HepG2 (cell line): ENCODE data around the gene TRIM2. TPM values are rescaled to one million over a fixed set of nuclear protein-coding genes. Genes with fewer than 3 reads are reported as not detected.

Source experiments
- ATAC-seq: fragments of 200-7000 bp; cut with Tn5 transposase; 3 replicates; pipeline ENCODE4 v1.9.1; 2020; ENCODE audit warnings: mild to moderate bottlenecking, moderate library complexity
- BruUV-seq: library from RNA; stranded (reverse); fragments of 400-500 nt; replicated peaks from 2 replicates; lab custom pipeline; 2021; lab: Mats Ljungman, UMichigan
- CTCF ChIA-PET: fragments of 300-600 bp; formaldehyde crosslinking; extraction: SDS; loops from one replicate; lab custom pipeline; 2021; ENCODE audit warnings: low total read pairs, inconsistent platforms, low intra/inter-chr PET ratio; lab: Yijun Ruan, JAX
- POLR2A ChIA-PET: fragments of 350-600 bp; sonication (Branson Sonifier 250); formaldehyde crosslinking; loops from one replicate; lab custom pipeline; 2020; ENCODE audit warnings: antibody characterized with exemption, inconsistent platforms; lab: Yijun Ruan, JAX
- DNase-seq: peaks from one replicate; pipeline ENCODE4 v3.0.0-alpha.2; 2015; ENCODE audit warnings: low spot score
- FAIRE-seq: peaks from 3 replicates; lab custom pipeline; 2011; peaks lifted over from hg19 to GRCh38; lab: Jason Lieb, UNC
- H2AFZ ChIP-seq: one replicate; pipeline ENCODE4 v1.6.1; 2011; ENCODE audit warnings: low read length, inconsistent platforms
- H3K27ac ChIP-seq: fragments of 300-600 bp; 3 replicates; pipeline ENCODE4 v1.8.0; 2011; ENCODE audit warnings: mixed run types, mild to moderate bottlenecking, mixed read lengths, low read length, inconsistent platforms; ENCODE audit not compliant: insufficient read depth; ENCODE audit errors: extremely low read length
- H3K27me3 ChIP-seq, 2 experiments: fragments of 200-600 bp in 1 of 2; 2 replicates in 1 of 2; 3 replicates in 1 of 2; pipeline versions ENCODE4 v1.6.0 to v1.8.0; 2011; ENCODE audit warnings: low read length in 2 of 2, mild to moderate bottlenecking in 2 of 2, moderate library complexity in 2 of 2, inconsistent platforms in 1 of 2; ENCODE audit not compliant: insufficient read depth in 2 of 2, control insufficient read depth in 1 of 2
- H3K36me3 ChIP-seq, 2 experiments: fragments of 200-600 bp in 1 of 2; replicated peaks in 1 of 2; 2 replicates in 1 of 2; 3 replicates in 1 of 2; pipeline versions ENCODE4 v1.5.1 to v1.8.0; 2011; ENCODE audit warnings: low read length in 2 of 2, inconsistent platforms in 1 of 2; ENCODE audit not compliant: insufficient read depth in 2 of 2, control insufficient read depth in 1 of 2
- H3K4me1 ChIP-seq: 2 replicates; pipeline ENCODE4 v1.5.1; 2012; ENCODE audit warnings: low read length, inconsistent platforms; ENCODE audit not compliant: insufficient read depth
- H3K4me2 ChIP-seq: 2 replicates; pipeline ENCODE4 v1.6.0; 2011; ENCODE audit warnings: low read depth, low read length, inconsistent platforms
- H3K4me3 ChIP-seq, 3 experiments: fragments of 200-600 bp in 1 of 3; sonication (generic), shearing (Covaris generic) in 1 of 3; replicated peaks in 1 of 3; 2 replicates each; pipeline ENCODE4 v1.5.1; 2011 to 2016; ENCODE audit warnings: low read length in 3 of 3, inconsistent platforms in 2 of 3, low read depth in 2 of 3, mild to moderate bottlenecking in 2 of 3, control low read depth in 1 of 3, mixed read lengths in 1 of 3; ENCODE audit not compliant: insufficient read depth in 1 of 3
- H3K79me2 ChIP-seq: one replicate; pipeline ENCODE4 v1.6.1; 2011; ENCODE audit warnings: low read length, inconsistent platforms; ENCODE audit not compliant: insufficient read depth
- H3K9ac ChIP-seq: 2 replicates; pipeline ENCODE4 v1.6.0; 2011; ENCODE audit warnings: mild to moderate bottlenecking, low read depth, low read length, inconsistent platforms; ENCODE audit not compliant: insufficient read depth
- H3K9me3 ChIP-seq: 2 replicates; pipeline ENCODE4 v1.5.1; 2012; ENCODE audit warnings: mild to moderate bottlenecking, low read length
- H4K20me1 ChIP-seq: 2 replicates; pipeline ENCODE4 v1.6.0; 2011; ENCODE audit warnings: inconsistent platforms, mild to moderate bottlenecking, low read length, moderate library complexity; ENCODE audit not compliant: insufficient read depth
- AGO2 ChIP-seq: fragments of 200-400 bp; formaldehyde crosslinking; optimal IDR thresholded peaks from 2 replicates; pipeline ENCODE3; 2017; ENCODE audit warnings: mild to moderate bottlenecking, low read depth, low read length, moderate library complexity
- CREB1 ChIP-seq, 2 experiments: fragments of 450-650 bp in 1 of 2; IDR thresholded peaks; 2 replicates each; pipeline ENCODE4 v1.6.1; 2016 to 2017; ENCODE audit warnings: control low read depth in 1 of 2, mild to moderate bottlenecking in 1 of 2, missing compliant biosample characterization in 1 of 2, missing genetic modification characterization in 1 of 2
- E2F5 ChIP-seq: sonication (generic); formaldehyde crosslinking; conservative IDR thresholded peaks from 2 replicates; pipeline ENCODE4 v1.4.0; 2020; ENCODE audit warnings: missing genetic modification reagents
- LBX2 ChIP-seq: sonication (generic); formaldehyde crosslinking; IDR thresholded peaks from 2 replicates; pipeline ENCODE4 v1.5.0; 2020; ENCODE audit warnings: missing genetic modification reagents, mild to moderate bottlenecking, borderline replicate concordance
- ZBTB10 ChIP-seq: sonication (generic); formaldehyde crosslinking; IDR thresholded peaks from 2 replicates; pipeline ENCODE4 v1.4.0; 2020; ENCODE audit warnings: missing genetic modification reagents, borderline replicate concordance
- WGBS: methylation state at CpG from one replicate; pipeline ENCODE4 v1.1.6; 2017; ENCODE audit warnings: low lambda C conversion rate; 5-methylcytosine and 5-hydroxymethylcytosine counted together
- in situ Hi-C: cut with HindIII; loops from 2 replicates; pipeline ENCODE4 v1.10.0; 2017; ENCODE audit warnings: low pct_unique_long_range_greater_than_20kb; ENCODE audit not compliant: extremely low pct_ligation_motif_present
- intact Hi-C: fragments of 100-400 bp; cut with micrococcal nuclease; formaldehyde crosslinking; loops from one replicate; pipeline ENCODE4 v1.10.0; 2022; ENCODE audit not compliant: unreplicated experiment
- polyA plus RNA-seq, 8 experiments: library from polyadenylated mRNA; depleted of rRNA in 3 of 8; stranded (reverse) in 7 of 8; unstranded in 1 of 8; fragments of >200 nt; fragmentation: Illumina TruSeq in 4 of 8; extraction: Trizol in 4 of 8; gene quantifications; 2 replicates each; pipeline versions ENCODE4 v1.2.1 to v1.2.3, GENCODE V29; 2011 to 2016; ENCODE audit warnings: low read depth in 4 of 8, missing spikeins in 1 of 8, mixed read lengths in 1 of 8; ENCODE audit not compliant: insufficient read depth in 1 of 8
- total RNA-seq, 5 experiments: library from RNA; depleted of rRNA; stranded (reverse); fragments of >200 nt; fragmentation: Illumina TruSeq; extraction: Trizol; gene quantifications; 2 replicates each; pipeline ENCODE4 v1.2.3, GENCODE V29; 2016; ENCODE audit warnings: low read depth in 1 of 5

The TRIM2 gene
- total and polyA plus RNA-seq, 2 of the 13 experiments (the other 11 are each of a cell fraction or from before 2014, with no cell fraction given), result 2.1 to 4.2 TPM

GRCh38 chr4:153260132-153260531 is 55.9 kb downstream of the TRIM2 start (continued):
- no peak for TF ChIP-seq LBX2

GRCh38 chr4:153260553-153261300 is 56.5 kb downstream of the TRIM2 start:
- H3K27ac ChIP-seq, result no peak overlapping the region
- H3K79me2 ChIP-seq, result no peaks in the 10 kb centered on the region
- no peak for ATAC-seq
- H3K36me3 ChIP-seq, result no peaks in the 10 kb centered on the region
- CTCF ChIA-PET, result no interaction called here
- H3K9me3 ChIP-seq, result peaks cover 10% of the 10 kb centered on the region
- no peaks in the 10 kb centered on the region for H4K20me1 ChIP-seq
- no peak for FAIRE-seq
- no TSS peak for BruUV-seq
- DNase-seq, result no peak
- H2AFZ ChIP-seq, result no peak overlapping the region
- in situ Hi-C loops, result no loop called here
- no peak overlapping the region for H3K4me3 ChIP-seq
- H3K27me3 ChIP-seq, result no peaks in the 10 kb centered on the region
- TF ChIP-seq E2F5 (CRISPR knock-in tag) (no peak), ZBTB10 (CRISPR knock-in tag) (no peak), AGO2 (no peak), CREB1 (IDR thresholded peaks at IDR 0.05) (0 out of 2 replicates have a peak, but pooled peaks have one; percentile 24), CREB1 (CRISPR knock-in tag; IDR thresholded peaks at IDR 0.05) (no peak)
- H3K4me2 ChIP-seq, result no peak overlapping the region
- no peaks in the 10 kb centered on the region for H3K4me1 ChIP-seq
- no peak overlapping the region for H3K9ac ChIP-seq
- POLR2A ChIA-PET, result no interaction called here
- WGBS, result 82% methylated on average over 3 of the region's 3 CpGs
- intact Hi-C loops, result no loop called here
